HL-60 (cell line): ENCODE data around the gene LRP5.

Source experiments
- DNase-seq, 2 experiments: peaks; one replicate each; pipeline ENCODE4 v3.0.0-alpha.2; 2010 to 2020; ENCODE audit warnings: low read depth in 1 of 2, low spot score in 1 of 2
- H3K27ac ChIP-seq: fragments of 250-450 bp; sonication (Bioruptor Pico); replicated peaks from 2 replicates; pipeline ENCODE4 v1.5.1; 2020; ENCODE audit warnings: mild to moderate bottlenecking, moderate library complexity
- H3K27me3 ChIP-seq: fragments of 250-450 bp; sonication (Bioruptor Pico); 2 replicates; pipeline ENCODE4 v1.5.1; 2021; ENCODE audit warnings: mild to moderate bottlenecking, moderate library complexity; ENCODE audit not compliant: insufficient read depth, poor library complexity, severe bottlenecking
- H3K4me3 ChIP-seq: replicated peaks from 2 replicates; pipeline ENCODE4 v1.5.1; 2011; ENCODE audit warnings: mild to moderate bottlenecking, control low read depth, low read length; ENCODE audit not compliant: insufficient read depth
- GABPA ChIP-seq: IDR thresholded peaks from 2 replicates; pipeline ENCODE4 v1.6.1; 2012; ENCODE audit warnings: low read depth
- POLR2AphosphoS5 ChIP-seq: IDR thresholded peaks from 2 replicates; pipeline ENCODE4 v1.6.1; 2012; ENCODE audit warnings: low read depth
- SPI1 ChIP-seq: IDR thresholded peaks from 2 replicates; pipeline ENCODE4 v1.6.1; 2012; ENCODE audit warnings: low read depth, mild to moderate bottlenecking, borderline replicate concordance
- TF ChIP-seq, protein P1 (sequence below): IDR thresholded peaks from 2 replicates; pipeline ENCODE4 v1.6.1; 2012; ENCODE audit warnings: low read depth; ENCODE audit not compliant: insufficient replicate concordance
- TF ChIP-seq, protein P2 (sequence below): IDR thresholded peaks from one replicate; pipeline ENCODE4 v1.5.1; 2011; ENCODE audit warnings: low read length, control low read depth, inconsistent platforms; ENCODE audit not compliant: insufficient read depth

LRP5 gene

DNA sequence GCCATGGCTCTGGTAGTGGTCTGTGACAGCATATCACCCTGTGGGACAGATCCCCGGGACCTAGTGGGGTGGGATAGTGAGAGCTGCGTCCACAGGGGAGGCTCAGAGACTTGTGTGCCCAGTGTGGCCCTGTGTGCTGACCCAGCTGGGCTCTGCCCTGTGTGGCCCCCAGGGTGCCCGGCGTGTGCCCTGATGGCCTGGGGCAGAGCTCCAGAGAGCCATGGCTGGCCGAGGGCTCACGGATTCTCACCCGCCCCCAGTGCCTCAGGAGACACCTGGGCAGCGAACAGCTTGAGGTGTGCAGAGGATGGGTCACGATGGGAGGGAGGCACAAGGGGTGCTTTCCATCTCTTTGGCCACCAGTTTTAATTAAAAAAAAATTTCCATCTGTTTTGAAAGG, 11.8 kb downstream of the LRP5 start:
- Histone ChIP-seq H3K4me3 (no peak overlapping the region), H3K27me3 (no peaks in the 10 kb centered on the region), H3K27ac (no peak overlapping the region)
- no peak for DNase-seq
- no peak for TF ChIP-seq GABPA
- TF ChIP-seq, protein P1, sequence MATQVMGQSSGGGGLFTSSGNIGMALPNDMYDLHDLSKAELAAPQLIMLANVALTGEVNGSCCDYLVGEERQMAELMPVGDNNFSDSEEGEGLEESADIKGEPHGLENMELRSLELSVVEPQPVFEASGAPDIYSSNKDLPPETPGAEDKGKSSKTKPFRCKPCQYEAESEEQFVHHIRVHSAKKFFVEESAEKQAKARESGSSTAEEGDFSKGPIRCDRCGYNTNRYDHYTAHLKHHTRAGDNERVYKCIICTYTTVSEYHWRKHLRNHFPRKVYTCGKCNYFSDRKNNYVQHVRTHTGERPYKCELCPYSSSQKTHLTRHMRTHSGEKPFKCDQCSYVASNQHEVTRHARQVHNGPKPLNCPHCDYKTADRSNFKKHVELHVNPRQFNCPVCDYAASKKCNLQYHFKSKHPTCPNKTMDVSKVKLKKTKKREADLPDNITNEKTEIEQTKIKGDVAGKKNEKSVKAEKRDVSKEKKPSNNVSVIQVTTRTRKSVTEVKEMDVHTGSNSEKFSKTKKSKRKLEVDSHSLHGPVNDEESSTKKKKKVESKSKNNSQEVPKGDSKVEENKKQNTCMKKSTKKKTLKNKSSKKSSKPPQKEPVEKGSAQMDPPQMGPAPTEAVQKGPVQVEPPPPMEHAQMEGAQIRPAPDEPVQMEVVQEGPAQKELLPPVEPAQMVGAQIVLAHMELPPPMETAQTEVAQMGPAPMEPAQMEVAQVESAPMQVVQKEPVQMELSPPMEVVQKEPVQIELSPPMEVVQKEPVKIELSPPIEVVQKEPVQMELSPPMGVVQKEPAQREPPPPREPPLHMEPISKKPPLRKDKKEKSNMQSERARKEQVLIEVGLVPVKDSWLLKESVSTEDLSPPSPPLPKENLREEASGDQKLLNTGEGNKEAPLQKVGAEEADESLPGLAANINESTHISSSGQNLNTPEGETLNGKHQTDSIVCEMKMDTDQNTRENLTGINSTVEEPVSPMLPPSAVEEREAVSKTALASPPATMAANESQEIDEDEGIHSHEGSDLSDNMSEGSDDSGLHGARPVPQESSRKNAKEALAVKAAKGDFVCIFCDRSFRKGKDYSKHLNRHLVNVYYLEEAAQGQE, result no peak
- no peak for TF ChIP-seq POLR2AphosphoS5
- TF ChIP-seq, protein P2, sequence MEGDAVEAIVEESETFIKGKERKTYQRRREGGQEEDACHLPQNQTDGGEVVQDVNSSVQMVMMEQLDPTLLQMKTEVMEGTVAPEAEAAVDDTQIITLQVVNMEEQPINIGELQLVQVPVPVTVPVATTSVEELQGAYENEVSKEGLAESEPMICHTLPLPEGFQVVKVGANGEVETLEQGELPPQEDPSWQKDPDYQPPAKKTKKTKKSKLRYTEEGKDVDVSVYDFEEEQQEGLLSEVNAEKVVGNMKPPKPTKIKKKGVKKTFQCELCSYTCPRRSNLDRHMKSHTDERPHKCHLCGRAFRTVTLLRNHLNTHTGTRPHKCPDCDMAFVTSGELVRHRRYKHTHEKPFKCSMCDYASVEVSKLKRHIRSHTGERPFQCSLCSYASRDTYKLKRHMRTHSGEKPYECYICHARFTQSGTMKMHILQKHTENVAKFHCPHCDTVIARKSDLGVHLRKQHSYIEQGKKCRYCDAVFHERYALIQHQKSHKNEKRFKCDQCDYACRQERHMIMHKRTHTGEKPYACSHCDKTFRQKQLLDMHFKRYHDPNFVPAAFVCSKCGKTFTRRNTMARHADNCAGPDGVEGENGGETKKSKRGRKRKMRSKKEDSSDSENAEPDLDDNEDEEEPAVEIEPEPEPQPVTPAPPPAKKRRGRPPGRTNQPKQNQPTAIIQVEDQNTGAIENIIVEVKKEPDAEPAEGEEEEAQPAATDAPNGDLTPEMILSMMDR, result no peak
- TF ChIP-seq SPI1, result no peak

DNA sequence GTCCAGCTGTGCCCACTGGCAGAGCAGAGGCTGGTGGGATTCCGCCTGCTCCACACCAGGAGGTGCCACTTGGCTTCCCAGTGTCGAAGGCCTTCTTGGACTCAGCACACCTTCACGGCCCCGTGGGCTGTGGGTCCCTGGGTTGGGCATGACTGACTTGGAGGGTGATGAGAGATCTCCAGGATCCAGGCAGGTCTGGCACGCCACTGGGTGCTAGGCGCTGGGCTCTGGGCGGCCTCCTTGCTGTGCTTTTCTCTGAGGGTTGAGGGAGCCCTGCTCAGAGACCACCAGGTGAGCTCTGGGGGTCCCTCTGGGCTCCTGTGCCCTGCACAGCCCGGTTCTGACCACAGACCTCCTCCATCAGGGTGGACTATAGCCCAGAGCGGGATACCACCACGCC, 12.3 kb downstream of the LRP5 start:
- Histone ChIP-seq H3K27ac (no peak overlapping the region), H3K27me3 (no peaks in the 10 kb centered on the region), H3K4me3 (no peak overlapping the region)
- TF ChIP-seq POLR2AphosphoS5 (no peak), GABPA (no peak), SPI1 (no peak)
- TF ChIP-seq, protein P1, result no peak
- TF ChIP-seq, protein P2, result no peak
- no peak for DNase-seq

GRCh38 chr11:68325183-68325906, 13.0 kb downstream of the LRP5 start:
- no peak for TF ChIP-seq GABPA
- TF ChIP-seq POLR2AphosphoS5, result no peak
- TF ChIP-seq, protein P1, result no peak
- TF ChIP-seq SPI1, result no peak
- TF ChIP-seq, protein P2, result no peak
- no peak overlapping the region for H3K27ac ChIP-seq
- no peak for DNase-seq

More at GRCh38 chr11:68325183-68325906, 13.0 kb downstream of the LRP5 start:
- H3K27me3 ChIP-seq, result no peaks in the 10 kb centered on the region
- no peak overlapping the region for H3K4me3 ChIP-seq
